NCI-H345 treated with DMSO at 0.1 percent for 48 hours (cell line): Measurements from ENCODE around the gene COPG1.

ENCODE experiments used
- DNase-seq: peaks from one replicate; lab custom pipeline; 2025; ENCODE audit not compliant: unreplicated experiment; lab: John Stamatoyannopoulos, UW

Gene COPG1

GRCh38 chr3:129278966-129279906 is 29.8 kb downstream of the COPG1 start:
- no peak for DNase-seq

GRCh38 chr3:129280183-129280582 is 30.8 kb downstream of the COPG1 start:
- no peak for DNase-seq

GRCh38 chr3:129281726-129282125 is 32.3 kb downstream of the COPG1 start:
- no peak for DNase-seq

GRCh38 chr3:129282727-129283327 is 33.4 kb downstream of the COPG1 start:
- DNase-seq: no peak

- DNase-seq: no peak
Measured at GRCh38 chr3:129286081-129286480, 36.7 kb downstream of the COPG1 start.

- DNase-seq: no peak
Measured at GRCh38 chr3:129288446-129288845, 39.0 kb downstream of the COPG1 start.

GRCh38 chr3:129289201-129289921 is 40.0 kb downstream of the COPG1 start:
- DNase-seq: no peak

- no peak for DNase-seq
Measured at GRCh38 chr3:129291236-129291886, 42.0 kb downstream of the COPG1 start.

GRCh38 chr3:129295286-129295685 is 45.9 kb downstream of the COPG1 start:
- no peak for DNase-seq

GRCh38 chr3:129304146-129304961 is 54.9 kb downstream of the COPG1 start:
- no peak for DNase-seq

- no peak for DNase-seq
Measured at GRCh38 chr3:129304962-129305222, 55.5 kb downstream of the COPG1 start.

GRCh38 chr3:129305592-129306091 is 56.2 kb downstream of the COPG1 start:
- DNase-seq: no peak

- no peak for DNase-seq
Measured at GRCh38 chr3:129308636-129309035, 59.2 kb downstream of the COPG1 start.

- no peak for DNase-seq
Measured at GRCh38 chr3:129310111-129311011, 61.0 kb downstream of the COPG1 start.

- DNase-seq: no peak
Measured at GRCh38 chr3:129311054-129311902, 61.9 kb downstream of the COPG1 start.

- DNase-seq: no peak
Measured at GRCh38 chr3:129312021-129312639, 62.7 kb downstream of the COPG1 start.

- no peak for DNase-seq
Measured at GRCh38 chr3:129312671-129313414, 63.4 kb downstream of the COPG1 start.

- DNase-seq: no peak
Measured at GRCh38 chr3:129313415-129313664, 63.9 kb downstream of the COPG1 start.
